GM19324 (cell line): Measurements from ENCODE around the gene DDX4.

Experiments
- ATAC-seq: cut with Tn5 transposase; IDR thresholded peaks from one replicate; pipeline ENCODE4 v1.9.1; 2021; ENCODE audit warnings: mild to moderate bottlenecking, moderate library complexity; ENCODE audit not compliant: unreplicated experiment, low FRiP score

The DDX4 gene

DNA sequence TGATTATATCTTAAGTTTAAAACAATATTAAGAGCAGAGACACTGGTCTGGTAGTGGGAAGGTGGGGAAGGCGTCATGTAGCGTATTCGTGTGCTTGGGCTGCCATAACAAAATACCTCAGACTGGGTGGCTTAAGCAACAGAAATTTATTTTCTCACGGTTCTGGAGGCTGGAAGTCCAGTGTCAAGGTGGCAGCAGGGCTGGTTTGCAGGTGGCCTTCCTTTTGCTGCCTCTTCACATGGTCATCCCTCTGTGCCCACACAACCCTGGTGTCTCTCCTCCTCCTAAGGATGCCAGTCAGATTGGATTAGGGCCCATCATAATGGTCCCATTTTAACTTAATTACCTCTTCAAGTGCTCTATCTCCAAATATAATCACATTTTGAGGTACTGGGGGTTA lies 122.8 kb downstream of the DDX4 start:
- no peak for ATAC-seq

- no peak for ATAC-seq
Observed at GRCh38 chr5:55864606-55865541, 127.0 kb downstream of the DDX4 start.

GRCh38 chr5:55865831-55866230 lies 128.0 kb downstream of the DDX4 start:
- ATAC-seq = no peak

DNA sequence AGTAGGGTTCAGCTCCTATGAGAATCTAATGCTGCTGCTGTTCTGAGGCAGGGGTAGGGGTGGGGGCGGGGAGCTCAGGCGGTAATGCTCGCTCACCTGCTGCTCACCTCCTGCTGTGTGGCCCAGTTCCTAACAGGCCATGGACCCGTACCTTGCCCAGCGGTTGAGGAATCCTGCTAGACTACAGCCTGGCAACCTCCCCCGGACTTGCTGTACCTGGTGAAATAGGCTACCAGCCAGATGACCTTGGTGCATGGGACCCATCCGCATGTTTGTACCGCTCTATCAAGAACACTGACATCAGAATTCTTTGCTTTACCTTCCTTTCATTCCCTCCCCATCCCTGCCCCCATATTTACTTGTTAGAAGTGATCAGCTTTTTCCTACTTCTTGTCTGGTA lies 128.6 kb downstream of the DDX4 start:
- ATAC-seq = no peak
